Suprapubic skin (tissue), 4 donors: ENCODE measurements around the gene ZNF454. TPM values are rescaled to one million over a fixed set of nuclear protein-coding genes. Genes with fewer than 3 reads are reported as not detected.

Experiments used
- DNase-seq, 2 donors: peaks; one replicate each; pipeline ENCODE4 v3.0.0-alpha.2; 2019; ENCODE audit warnings: low spot score in 2 of 2
- H3K27ac ChIP-seq: fragments of 200-600 bp; sonication (generic); one replicate; pipeline ENCODE4 v1.5.1; 2019
- H3K27me3 ChIP-seq: fragments of 200-600 bp; sonication (generic); one replicate; pipeline ENCODE4 v1.5.1; 2019
- H3K36me3 ChIP-seq: fragments of 200-600 bp; sonication (generic); one replicate; pipeline ENCODE4 v1.5.1; 2019
- H3K4me1 ChIP-seq: fragments of 200-600 bp; sonication (generic); one replicate; pipeline ENCODE4 v1.5.1; 2019
- H3K4me3 ChIP-seq: fragments of 200-600 bp; sonication (generic); one replicate; pipeline ENCODE4 v1.5.1; 2019; ENCODE audit warnings: mild to moderate bottlenecking
- H3K9me3 ChIP-seq: fragments of 200-600 bp; sonication (generic); one replicate; pipeline ENCODE4 v1.5.1; 2019
- CTCF ChIP-seq, 2 donors: fragments of 200-600 bp in 1 of 2; fragments of 450-650 bp in 1 of 2; sonication (generic) in 1 of 2; IDR thresholded peaks; one replicate each; pipeline ENCODE4 v1.5.1; 2016 to 2019; ENCODE audit warnings: antibody characterized with exemption in 2 of 2, mild to moderate bottlenecking in 1 of 2, moderate library complexity in 1 of 2
- EP300 ChIP-seq: sonication (generic); formaldehyde crosslinking; IDR thresholded peaks from one replicate; pipeline ENCODE4 v1.6.1; 2017; ENCODE audit warnings: antibody characterized with exemption
- POLR2A ChIP-seq, 2 donors: fragments of 450-650 bp; IDR thresholded peaks; one replicate each; pipeline ENCODE4 v1.6.1; 2017; ENCODE audit warnings: antibody characterized with exemption in 2 of 2, mild to moderate bottlenecking in 2 of 2, moderate library complexity in 2 of 2
- POLR2AphosphoS5 ChIP-seq, 3 donors: sonication (generic); formaldehyde crosslinking; IDR thresholded peaks; one replicate each; pipeline ENCODE4 v1.6.1; 2017; ENCODE audit warnings: antibody characterized with exemption in 3 of 3
- WGBS: methylation state at CpG from one replicate; pipeline ENCODE4 v1.1.5; 2018; 5-methylcytosine and 5-hydroxymethylcytosine counted together
- total RNA-seq, 4 donors: library from RNA; depleted of rRNA; stranded (reverse); fragments of >200 nt; gene quantifications; one replicate each; pipeline ENCODE4 v1.1.0, GENCODE V29; 2016

The ZNF454 gene
- 1 to 10 TPM in 1 of 4 donors, under 1 TPM in 3; 0.38 to 3.1 (median 0.71) TPM for total RNA-seq

GRCh38 chr5:178940569-178941360, at the start of gene ZNF454:
Gene ZNF454, plus strand, starts transcription at chr5:178941198. Its CDS starts 1,594 bp downstream, at chr5:178942792.
- WGBS = 6% methylated on average over 34 of the region's 69 CpGs
- Histone ChIP-seq H3K4me1 (peaks cover 10% of the 10 kb centered on the region), H3K27me3 (no peaks in the 10 kb centered on the region), H3K9me3 (peaks cover 54% of the 10 kb centered on the region), H3K4me3 (peak within 1 kb of the TSS; percentile 62), H3K36me3 (peaks cover 2% of the 10 kb centered on the region), H3K27ac (peak within 1 kb of the TSS; percentile 47)
- peak in 1 of 3 donors; percentile 3 for TF ChIP-seq POLR2AphosphoS5 (IDR thresholded peaks at IDR 0.05)
- TF ChIP-seq CTCF (IDR thresholded peaks at IDR 0.05) = no peak
- no peak for TF ChIP-seq EP300
- TF ChIP-seq POLR2A (IDR thresholded peaks at IDR 0.05) = no peak
- peak; percentile 90 to 92 for DNase-seq

DNA sequence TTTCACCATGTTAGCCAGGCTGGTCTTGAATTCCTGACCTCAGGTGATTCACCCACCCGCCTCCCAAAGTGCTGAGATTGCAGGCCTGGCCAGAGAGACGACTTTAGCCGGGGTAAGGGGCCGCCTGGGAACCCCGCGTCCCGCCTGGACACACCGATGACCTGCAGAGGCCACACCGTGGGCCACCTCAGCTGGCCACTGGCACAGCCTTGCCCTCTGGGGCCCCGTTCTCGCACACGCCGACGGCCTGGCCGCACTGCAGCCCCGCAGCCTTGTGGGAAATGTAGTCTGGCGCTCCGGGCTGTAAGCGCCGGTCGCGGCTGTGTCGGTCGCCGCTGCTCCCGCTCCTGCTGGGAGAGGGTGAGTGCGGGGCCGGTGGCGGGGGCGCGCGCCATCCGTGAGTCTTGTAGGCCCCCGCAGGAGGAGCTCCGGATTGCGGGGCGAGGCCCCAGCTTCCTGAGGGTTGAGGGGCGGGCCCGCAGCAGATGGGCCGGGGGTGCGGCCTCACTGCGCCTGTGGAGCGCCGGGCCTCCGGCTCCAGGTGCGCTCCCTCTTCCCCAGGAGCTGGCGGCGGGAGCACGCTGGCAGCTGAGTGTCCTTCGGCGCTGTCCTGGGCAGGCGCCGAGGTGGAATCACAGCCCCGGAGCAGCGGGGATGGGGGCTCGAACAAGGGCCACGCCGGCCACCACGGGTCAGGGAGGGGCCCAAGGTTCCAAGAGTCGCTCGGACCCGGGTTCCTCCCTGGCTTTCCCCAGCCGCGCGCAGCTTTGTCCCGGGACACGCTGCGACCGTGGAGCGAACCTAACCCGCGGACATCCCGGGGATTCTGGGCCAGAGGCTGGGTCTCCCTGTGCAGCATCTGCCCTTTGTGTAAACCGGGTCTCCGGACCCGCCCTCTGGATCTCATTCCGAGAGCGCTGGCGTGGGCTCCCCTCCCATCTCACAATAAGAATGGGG, 45.1 kb upstream of the ZNF454 start, which contains the start of gene ZFP2:
Gene ZFP2, plus strand, starts transcription at position 299 of the 957 bp plus-strand sequence. CDS start 35,401 bp downstream, outside the sequence.
- no peaks in the 10 kb centered on the region for H3K27me3 ChIP-seq
- H3K27ac ChIP-seq = peak within 1 kb of the TSS; percentile 60
- no peaks in the 10 kb centered on the region for H3K9me3 ChIP-seq
- H3K36me3 ChIP-seq = no peaks in the 10 kb centered on the region
- 3% methylated on average over 17 of the region's 79 CpGs for WGBS
- TF ChIP-seq POLR2AphosphoS5 (IDR thresholded peaks at IDR 0.05) = no peak
- no peak for TF ChIP-seq POLR2A (IDR thresholded peaks at IDR 0.05)
- TF ChIP-seq CTCF (IDR thresholded peaks at IDR 0.05) = no peak
- no peak for TF ChIP-seq EP300
- no peak for DNase-seq
- H3K4me1 ChIP-seq = peaks cover 10% of the 10 kb centered on the region
- peak within 1 kb of the TSS; percentile 95 for H3K4me3 ChIP-seq

DNA sequence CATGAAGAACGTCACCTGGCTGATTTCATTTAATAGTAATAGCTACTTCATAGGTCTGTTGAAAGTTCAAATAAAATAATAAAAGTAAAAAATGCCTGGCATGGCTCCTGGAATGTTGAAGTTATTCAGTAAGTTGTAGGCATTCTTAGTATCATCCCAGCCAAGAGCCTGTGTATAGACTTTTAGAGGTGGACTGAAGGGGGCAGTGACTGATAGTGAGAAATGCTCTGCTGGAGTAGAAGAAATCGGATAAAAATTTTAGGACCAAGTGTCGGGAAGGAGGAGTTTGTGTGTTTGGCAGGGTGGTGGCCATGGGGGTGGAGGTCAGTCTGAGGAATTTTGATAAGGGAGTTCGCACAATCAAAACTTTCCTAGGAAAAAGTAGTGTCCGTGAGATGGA, 41.7 kb upstream of the ZNF454 start:
- Histone ChIP-seq H3K27ac (no peak overlapping the region), H3K4me1 (peaks cover 10% of the 10 kb centered on the region), H3K27me3 (no peaks in the 10 kb centered on the region), H3K36me3 (no peaks in the 10 kb centered on the region), H3K9me3 (no peaks in the 10 kb centered on the region), H3K4me3 (no peak overlapping the region)
- WGBS = 92% methylated on average over 5 of the region's 5 CpGs
- no peak for DNase-seq
- TF ChIP-seq CTCF (IDR thresholded peaks at IDR 0.05) = no peak
- no peak for TF ChIP-seq POLR2A (IDR thresholded peaks at IDR 0.05)
- no peak for TF ChIP-seq EP300
- TF ChIP-seq POLR2AphosphoS5 (IDR thresholded peaks at IDR 0.05) = no peak

GRCh38 chr5:178902849-178903248, 38.1 kb upstream of the ZNF454 start:
- H3K9me3 ChIP-seq = peaks cover 2% of the 10 kb centered on the region
- WGBS = 94% methylated on average over 3 of the region's 3 CpGs
- no peak for TF ChIP-seq CTCF (IDR thresholded peaks at IDR 0.05)
- H3K27me3 ChIP-seq = no peaks in the 10 kb centered on the region
- no peak overlapping the region for H3K4me3 ChIP-seq
- no peak overlapping the region for H3K27ac ChIP-seq
- no peaks in the 10 kb centered on the region for H3K4me1 ChIP-seq
- DNase-seq = no peak
- H3K36me3 ChIP-seq = peaks cover 6% of the 10 kb centered on the region
